ENCODE measurements around the gene HECW1.

HECW1 gene

DNA sequence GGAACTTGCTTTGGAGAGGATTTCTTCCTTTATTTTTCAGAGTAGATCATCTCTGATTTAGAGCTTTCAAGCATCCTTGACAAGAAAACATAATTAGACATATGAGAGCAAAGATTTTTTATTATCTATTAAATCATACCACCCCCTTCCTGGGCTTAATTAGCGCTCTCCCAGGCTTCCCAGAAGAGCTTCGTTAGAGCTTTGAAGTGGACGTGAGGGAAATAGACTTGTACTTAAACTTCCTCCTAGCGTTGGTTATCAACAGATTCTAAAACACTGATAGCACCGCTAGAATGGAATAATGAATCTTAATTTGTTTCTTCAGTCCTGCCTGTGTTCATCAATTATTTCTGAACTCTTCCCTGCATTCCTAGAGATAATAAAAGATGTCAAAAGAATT, 296.5 kb downstream of the HECW1 start:
- Histone ChIP-seq H3K27me3 (replicated peaks) (no peaks in the 10 kb centered on the region), H3K4me3 (ENCODE audit: low read depth, low read length) (no peak overlapping the region), H3K36me3 (replicated peaks) (no peaks in the 10 kb centered on the region), H3K27ac (no peak overlapping the region)
- DNase-seq = no peak
- in situ Hi-C loops (cut with HindIII; ENCODE audit: low pct_ligation_motif_present, low sequenced_read_pairs) = no loop called here
- TF ChIP-seq, protein P1, sequence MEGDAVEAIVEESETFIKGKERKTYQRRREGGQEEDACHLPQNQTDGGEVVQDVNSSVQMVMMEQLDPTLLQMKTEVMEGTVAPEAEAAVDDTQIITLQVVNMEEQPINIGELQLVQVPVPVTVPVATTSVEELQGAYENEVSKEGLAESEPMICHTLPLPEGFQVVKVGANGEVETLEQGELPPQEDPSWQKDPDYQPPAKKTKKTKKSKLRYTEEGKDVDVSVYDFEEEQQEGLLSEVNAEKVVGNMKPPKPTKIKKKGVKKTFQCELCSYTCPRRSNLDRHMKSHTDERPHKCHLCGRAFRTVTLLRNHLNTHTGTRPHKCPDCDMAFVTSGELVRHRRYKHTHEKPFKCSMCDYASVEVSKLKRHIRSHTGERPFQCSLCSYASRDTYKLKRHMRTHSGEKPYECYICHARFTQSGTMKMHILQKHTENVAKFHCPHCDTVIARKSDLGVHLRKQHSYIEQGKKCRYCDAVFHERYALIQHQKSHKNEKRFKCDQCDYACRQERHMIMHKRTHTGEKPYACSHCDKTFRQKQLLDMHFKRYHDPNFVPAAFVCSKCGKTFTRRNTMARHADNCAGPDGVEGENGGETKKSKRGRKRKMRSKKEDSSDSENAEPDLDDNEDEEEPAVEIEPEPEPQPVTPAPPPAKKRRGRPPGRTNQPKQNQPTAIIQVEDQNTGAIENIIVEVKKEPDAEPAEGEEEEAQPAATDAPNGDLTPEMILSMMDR (IDR thresholded peaks at IDR 0.05; ENCODE audit: low read depth, low read length, missing control alignments) = no peak

DNA sequence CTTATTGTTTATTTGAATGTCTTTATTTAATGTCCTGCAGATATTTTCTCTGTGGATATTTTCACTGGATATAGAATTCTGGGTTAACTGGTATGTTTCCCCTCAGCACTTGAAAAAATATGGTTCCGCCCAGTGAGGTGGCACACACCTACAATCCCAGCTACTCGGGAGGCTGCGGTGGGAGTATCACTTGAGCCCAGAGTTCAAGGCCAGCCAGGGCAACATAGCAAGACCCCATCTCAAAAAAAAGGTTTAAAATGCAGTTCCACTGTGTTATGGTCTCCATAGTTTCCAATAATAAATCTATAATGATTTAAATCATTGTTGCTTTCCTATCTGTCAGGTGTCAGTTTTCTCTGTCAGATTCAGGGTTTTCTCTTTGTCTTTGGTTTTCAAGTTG, 305.0 kb downstream of the HECW1 start:
- TF ChIP-seq, protein P1 (IDR thresholded peaks at IDR 0.05; ENCODE audit: low read depth, low read length, missing control alignments) = no peak
- no peak for DNase-seq
- H3K27ac ChIP-seq = no peak overlapping the region
- no peaks in the 10 kb centered on the region for H3K36me3 ChIP-seq (replicated peaks)
- in situ Hi-C loops (cut with HindIII; ENCODE audit: low pct_ligation_motif_present, low sequenced_read_pairs) = no loop called here
- H3K27me3 ChIP-seq (replicated peaks) = no peaks in the 10 kb centered on the region
- no peak overlapping the region for H3K4me3 ChIP-seq (ENCODE audit: low read depth, low read length)

DNA sequence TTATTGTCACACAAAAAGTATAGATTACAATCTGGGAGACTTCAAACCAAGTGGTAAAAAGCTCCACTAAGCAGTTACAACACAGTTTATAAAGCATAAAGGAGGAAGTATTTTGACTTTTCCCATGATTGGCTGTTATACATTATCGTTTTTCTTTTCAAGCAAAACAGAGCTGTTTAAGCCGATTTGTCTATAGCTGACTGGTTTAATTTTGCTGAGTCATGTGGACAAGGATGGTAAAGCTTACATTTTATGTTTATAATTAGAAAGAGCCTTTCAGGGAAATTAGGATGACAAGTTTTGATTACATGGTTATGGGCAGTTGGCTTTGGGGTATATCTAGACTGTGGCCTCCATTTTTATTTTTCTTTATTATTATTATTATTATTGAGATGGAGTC, 318.0 kb downstream of the HECW1 start:
- no peaks in the 10 kb centered on the region for H3K36me3 ChIP-seq (replicated peaks)
- no peaks in the 10 kb centered on the region for H3K27me3 ChIP-seq (replicated peaks)
- H3K27ac ChIP-seq = no peak overlapping the region
- H3K4me3 ChIP-seq (ENCODE audit: low read depth, low read length) = no peak overlapping the region
- DNase-seq = no peak
- in situ Hi-C loops (cut with HindIII; ENCODE audit: low pct_ligation_motif_present, low sequenced_read_pairs) = no loop called here
- TF ChIP-seq, protein P1 (IDR thresholded peaks at IDR 0.05; ENCODE audit: low read depth, low read length, missing control alignments) = no peak

DNA sequence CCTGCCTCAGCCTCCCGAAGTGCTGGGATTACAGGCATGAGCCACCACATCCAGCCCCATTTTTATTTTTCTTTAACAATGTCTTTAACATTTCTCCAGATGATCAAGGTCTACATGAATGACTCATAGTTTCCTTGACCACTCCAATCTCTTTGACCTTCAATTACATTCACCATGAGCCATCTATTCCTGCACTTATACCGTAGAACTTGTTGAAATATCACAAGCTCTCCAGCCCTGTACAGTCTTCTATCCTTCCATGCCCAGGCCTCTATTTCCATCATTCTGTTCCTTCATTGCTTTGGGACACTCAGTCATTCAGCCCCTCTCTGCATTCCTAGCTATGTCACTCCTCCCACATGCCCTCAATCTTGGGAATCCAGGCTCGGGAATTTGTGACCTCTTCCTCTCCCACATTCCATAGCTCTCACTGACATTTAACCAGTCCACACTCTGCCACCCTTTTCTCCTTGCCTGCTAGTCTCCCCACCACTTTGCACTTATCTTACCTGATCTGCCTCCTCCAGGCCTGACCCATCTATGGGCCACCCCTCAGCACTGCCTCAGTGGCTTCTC, 318.7 kb downstream of the HECW1 start:
- TF ChIP-seq, protein P1 (IDR thresholded peaks at IDR 0.05; ENCODE audit: low read depth, low read length, missing control alignments) = no peak
- H3K27ac ChIP-seq = no peak overlapping the region
- in situ Hi-C loops (cut with HindIII; ENCODE audit: low pct_ligation_motif_present, low sequenced_read_pairs) = no loop called here
- H3K27me3 ChIP-seq (replicated peaks) = no peaks in the 10 kb centered on the region
- no peak overlapping the region for H3K4me3 ChIP-seq (ENCODE audit: low read depth, low read length)
- H3K36me3 ChIP-seq (replicated peaks) = no peaks in the 10 kb centered on the region
- no peak for DNase-seq

DNA sequence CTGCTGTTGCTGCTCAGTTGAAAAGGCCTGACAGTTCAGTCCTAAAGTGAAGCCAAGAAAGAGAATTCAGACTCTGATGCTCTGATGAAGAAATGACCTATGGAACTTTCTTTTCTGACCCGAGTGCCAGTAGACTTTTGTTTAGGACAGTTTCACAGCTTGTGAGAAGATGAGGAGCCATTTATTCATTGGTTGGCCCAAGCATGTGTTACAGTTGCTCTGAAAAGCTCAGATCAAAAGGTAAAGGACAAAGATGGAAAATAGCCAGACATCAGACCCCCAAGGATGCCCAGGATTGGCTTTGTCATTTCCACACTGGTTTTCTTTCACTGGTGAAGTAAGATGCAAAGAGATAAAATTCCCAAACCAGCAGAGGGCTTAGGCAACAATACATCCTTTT, 321.2 kb downstream of the HECW1 start:
- TF ChIP-seq, protein P1 (IDR thresholded peaks at IDR 0.05; ENCODE audit: low read depth, low read length, missing control alignments) = no peak
- DNase-seq = no peak
- no peaks in the 10 kb centered on the region for H3K36me3 ChIP-seq (replicated peaks)
- no peak overlapping the region for H3K27ac ChIP-seq
- in situ Hi-C loops (cut with HindIII; ENCODE audit: low pct_ligation_motif_present, low sequenced_read_pairs) = no loop called here
- H3K27me3 ChIP-seq (replicated peaks) = no peaks in the 10 kb centered on the region
- H3K4me3 ChIP-seq (ENCODE audit: low read depth, low read length) = no peak overlapping the region

DNA sequence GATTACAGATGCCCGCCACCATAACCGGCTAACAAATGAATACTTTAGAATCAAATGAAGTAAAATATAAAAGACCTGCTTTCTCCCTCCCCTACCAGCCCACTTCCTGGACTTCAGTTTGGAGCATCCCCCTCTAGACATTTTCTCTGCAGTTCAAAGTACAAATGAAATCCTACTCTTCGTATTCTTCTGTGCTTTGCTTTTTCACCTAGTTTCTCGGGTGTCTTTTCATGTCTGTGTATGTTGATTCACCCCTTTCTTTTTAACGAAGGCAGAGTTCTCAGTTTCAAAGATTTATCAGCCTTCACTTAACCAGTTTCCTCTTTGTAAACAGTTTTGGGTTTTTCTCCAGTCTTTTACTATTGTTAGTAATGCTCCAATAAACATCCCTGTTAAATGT, 324.6 kb downstream of the HECW1 start:
- H3K27me3 ChIP-seq (replicated peaks) = no peaks in the 10 kb centered on the region
- no peak overlapping the region for H3K27ac ChIP-seq
- H3K36me3 ChIP-seq (replicated peaks) = no peaks in the 10 kb centered on the region
- TF ChIP-seq, protein P1 (IDR thresholded peaks at IDR 0.05; ENCODE audit: low read depth, low read length, missing control alignments) = no peak
- in situ Hi-C loops (cut with HindIII; ENCODE audit: low pct_ligation_motif_present, low sequenced_read_pairs) = no loop called here
- no peak overlapping the region for H3K4me3 ChIP-seq (ENCODE audit: low read depth, low read length)
- no peak for DNase-seq

Measured in brain microvascular endothelial cell (primary cell).